ENCODE results near the gene MICAL3.

The MICAL3 gene

DNA sequence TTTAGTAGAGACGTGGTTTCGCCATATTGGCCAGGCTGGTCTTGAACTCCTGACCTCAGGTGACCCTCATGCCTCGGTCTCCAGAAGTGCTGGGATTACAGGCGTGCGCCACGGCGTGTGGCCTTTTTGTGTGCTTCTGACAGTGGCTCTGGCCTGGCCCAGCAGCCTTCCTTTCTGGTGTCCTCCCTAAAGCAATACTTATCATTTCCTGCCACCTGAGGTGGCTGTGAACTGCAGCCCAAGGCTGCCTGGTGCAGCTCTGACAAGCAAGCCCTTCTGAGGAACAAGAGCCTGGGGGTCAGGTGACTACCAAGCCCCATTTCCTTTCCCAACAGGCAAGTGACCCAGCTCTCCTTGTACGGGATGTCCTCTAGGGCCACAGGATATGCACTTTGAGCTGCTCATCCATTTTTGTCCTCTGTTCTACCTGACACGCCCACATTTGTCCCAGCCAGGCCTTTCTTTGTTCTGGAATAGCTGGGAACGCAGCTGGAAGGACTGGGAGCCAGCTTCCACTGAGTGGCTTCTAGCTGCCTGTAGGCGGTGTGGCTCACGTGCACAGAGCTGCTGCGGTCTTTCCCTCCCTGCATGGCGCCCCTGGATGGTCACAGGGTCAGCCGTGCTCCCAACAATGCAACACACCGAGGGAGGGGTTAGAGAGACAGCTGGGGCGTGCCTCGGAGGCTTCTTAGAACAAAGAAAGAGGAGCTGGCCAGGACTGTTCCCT is 237.8 kb downstream of the MICAL3 start:
- no peak for DNase-seq

DNA sequence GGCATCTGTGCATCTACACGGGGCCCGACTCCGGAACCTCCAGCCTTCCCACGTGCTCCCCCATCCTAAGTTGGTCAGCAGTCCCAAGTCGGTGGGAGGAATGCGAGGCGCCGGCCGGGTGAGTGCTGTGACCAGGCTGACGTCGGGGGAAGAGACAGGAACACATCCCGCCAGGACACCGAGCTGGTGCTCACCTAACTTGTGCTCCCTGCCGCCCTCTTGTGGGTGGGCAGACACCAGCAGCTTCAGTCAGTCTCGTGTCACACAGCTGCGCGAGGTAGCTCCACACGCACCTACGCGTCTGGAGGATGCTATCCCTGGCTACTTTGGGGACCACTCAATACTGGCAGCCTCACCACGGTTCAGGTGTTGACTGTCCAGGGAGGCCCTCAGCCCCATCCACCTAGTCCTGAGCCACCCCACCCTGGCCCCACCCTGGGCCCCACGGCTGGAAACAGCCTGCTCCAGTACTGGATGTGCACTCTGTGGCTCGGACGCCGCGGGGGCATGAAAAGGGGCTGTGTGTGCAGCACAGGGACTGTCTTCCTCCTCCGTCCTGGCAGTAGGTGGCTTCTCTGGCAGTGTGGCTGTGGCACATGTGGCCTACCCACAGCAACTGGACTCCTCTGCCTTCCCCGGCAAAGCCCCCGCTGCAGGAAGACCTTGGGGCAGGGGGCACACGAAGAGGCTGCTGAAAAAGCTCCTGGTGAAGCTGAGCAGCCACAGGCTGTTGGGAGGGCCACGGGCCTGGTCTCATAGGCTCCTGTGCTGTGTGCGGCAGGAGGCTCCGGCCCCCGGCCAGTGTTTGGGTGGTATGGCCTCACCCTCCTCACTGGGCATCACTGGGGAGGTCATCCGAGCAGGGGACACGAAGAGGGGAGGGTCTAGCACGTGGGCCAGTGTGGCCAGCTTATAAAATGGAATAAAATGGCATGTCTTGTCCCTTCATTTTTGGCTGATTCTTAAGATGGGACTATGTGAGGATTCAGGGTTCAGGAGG is 238.9 kb downstream of the MICAL3 start:
- DNase-seq, result peak; percentile 37

DNA sequence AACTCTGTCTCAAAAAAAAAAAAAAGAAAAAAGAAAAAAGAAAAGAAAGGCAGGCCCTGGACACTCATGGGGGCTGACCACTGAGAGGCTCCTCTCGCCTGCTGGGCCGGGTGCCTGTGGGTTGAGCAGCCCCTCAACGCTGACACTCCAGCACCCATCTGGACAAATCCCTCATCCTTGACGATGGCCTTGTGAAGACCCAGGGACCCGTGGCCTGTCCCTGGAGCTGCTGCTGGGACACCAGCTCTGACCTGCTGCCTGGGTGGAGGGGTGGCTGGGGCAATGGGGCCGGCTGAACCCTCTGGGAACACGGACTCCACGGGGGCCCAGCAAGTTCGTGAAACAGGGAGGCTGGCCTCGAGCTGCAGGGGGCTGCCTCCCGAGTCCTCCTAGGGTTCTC is 239.6 kb downstream of the MICAL3 start:
- no peak for DNase-seq

DNA sequence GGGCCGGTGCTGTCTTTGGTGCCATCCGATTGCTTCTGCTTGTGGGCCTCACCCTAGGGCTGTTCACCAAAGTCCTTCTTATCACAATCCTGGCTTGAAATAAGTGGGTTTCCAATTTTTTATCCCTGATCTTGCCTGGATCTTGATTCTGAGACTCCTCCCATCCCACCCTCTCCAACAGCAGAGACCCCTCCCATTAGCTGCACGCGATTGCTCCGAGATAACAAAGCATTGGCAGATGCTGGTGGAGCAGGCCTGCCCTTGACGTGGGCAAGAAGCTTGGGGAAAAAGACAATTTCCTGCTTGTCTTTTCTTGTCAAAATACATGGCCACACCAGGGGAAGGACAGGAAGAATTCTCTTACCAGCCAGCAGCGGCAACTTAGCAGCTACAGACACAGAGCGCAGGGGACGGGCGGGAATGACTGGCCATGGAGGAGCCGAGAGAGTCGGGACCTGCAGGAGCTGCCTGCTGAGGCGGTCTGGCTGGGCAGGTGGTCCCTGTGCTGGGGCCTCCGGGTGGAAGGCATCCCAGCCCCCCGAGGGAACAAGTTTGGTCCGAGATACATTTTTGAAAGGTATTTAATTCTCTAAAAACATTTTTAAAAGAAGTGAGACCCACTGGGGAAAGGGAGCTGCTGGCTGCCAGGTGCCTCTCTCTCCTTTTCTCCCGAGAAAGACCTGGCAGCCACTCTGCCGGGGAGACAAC is 240.4 kb downstream of the MICAL3 start:
- DNase-seq, result no peak

DNA sequence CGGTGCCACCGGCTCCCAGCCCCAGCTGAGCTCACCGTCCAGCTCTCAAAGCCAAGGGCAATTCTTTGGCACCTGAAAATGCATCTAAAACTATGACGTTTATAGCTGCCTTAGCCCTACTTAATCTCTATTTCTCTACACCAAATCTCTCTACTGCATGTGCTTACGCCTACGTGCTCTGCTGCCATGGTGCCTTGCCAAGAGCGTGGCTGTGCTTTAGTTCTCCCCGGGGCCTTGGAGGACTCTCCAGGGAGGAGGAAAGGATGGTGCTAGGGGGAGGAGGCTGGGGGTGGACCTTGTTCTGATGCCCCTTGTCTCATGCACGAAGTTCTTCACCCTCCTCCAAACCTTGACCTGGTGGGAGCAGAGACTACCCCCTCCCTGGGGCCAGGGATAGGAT is 241.0 kb downstream of the MICAL3 start:
- DNase-seq, result no peak

DNA sequence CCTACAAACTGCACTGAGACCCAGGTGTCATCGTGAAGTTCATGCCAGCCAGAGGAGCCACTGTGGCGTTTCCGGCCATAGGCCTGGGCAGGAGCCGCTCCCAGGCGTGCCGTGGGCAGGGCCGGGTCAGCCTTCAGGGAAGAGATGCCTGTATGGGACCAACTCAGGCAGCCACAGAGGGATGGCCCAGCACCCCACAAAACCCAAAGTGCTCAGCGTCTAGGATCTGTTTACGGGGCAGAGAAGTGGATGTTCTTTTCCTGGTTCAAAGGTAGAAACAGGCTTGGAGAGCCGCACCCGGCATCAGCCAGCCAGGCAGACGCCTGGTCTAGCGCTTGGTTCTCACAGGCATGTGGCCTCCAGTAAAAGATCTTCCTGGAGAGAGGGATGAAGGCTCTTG is 241.7 kb downstream of the MICAL3 start:
- no peak for DNase-seq

DNA sequence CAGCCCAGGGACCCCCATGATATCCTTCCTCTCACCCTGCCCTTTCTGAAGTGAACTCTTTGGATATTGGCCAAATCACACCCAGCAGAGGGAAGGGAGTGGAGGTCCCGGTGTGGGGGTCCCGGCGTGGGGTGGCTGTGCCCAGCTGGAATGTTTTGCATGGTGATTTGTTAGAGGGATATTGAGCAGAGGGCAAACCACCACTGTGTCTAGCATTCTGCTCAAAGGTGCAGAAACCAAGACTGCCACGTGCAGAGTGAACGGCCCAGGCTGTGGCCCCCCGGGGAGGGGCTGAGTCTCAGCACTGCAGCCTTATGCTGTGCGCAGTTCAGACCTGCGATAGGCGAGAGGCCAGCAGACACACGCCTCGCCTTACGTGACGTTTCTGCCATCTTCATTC is 242.2 kb downstream of the MICAL3 start:
- no peak for DNase-seq

DNA sequence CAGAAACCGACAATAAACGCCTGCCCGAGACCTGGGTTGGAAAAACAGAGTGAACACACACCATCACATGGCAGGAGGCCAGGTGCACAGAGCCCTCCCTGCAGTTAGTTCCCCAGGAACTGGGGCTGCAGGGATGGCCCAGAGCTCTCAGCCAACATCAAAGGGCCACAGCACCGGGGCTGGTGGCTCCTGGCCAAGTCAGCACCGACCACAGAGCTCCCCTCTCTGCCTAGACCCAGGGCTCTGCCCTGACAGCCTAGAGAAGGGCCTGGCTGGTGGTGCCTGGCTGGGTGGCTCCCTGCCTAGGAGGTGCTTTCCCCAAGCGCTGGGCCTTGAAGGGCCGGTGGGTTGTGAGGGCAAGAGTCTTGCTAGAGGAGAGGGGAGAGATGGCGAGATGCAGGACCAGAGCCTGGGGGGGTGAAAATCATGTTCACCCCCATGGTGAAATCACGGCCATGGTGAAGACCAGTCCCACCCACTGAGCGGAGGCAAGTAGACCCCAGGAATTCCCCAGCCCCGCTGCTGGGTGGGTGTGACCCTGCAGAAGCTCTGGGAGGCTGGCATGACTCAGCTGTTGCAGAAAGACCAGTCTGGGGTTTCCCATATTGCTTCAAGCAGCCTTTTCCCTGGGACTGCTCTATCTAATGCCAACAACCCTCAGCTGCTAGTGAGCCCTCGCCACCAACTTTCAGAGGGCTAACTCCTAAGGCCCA is 242.9 kb downstream of the MICAL3 start:
- DNase-seq, result peak; percentile 71

DNA sequence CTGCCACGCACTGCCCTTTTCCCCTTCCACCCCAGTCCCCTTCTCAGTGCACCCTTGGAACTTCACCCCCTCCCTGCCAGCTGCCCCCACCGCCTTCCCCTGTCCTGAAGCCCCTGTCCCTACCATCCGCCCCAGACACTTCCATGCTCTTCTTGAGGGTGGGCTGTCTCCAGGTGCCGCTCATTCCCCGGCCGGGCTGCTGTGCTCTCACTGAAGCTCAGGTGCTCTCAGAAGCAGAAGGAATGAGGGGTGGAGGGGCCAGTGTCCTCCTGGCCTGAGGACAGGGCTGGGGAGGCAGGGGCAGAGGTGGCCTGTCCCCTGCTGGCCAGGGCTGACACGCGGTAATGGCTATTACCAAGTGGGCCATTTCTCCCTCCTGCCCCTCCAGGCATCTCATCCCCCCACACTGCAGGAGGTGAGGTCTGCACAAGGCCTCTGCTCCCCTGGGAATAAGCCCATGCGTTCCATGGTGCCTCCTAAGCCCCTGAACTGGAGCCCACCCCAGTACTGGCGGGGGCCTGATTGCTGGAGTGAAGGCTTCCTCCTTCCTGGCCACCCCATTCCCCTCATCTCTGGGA is 243.5 kb downstream of the MICAL3 start:
- no peak for DNase-seq

DNA sequence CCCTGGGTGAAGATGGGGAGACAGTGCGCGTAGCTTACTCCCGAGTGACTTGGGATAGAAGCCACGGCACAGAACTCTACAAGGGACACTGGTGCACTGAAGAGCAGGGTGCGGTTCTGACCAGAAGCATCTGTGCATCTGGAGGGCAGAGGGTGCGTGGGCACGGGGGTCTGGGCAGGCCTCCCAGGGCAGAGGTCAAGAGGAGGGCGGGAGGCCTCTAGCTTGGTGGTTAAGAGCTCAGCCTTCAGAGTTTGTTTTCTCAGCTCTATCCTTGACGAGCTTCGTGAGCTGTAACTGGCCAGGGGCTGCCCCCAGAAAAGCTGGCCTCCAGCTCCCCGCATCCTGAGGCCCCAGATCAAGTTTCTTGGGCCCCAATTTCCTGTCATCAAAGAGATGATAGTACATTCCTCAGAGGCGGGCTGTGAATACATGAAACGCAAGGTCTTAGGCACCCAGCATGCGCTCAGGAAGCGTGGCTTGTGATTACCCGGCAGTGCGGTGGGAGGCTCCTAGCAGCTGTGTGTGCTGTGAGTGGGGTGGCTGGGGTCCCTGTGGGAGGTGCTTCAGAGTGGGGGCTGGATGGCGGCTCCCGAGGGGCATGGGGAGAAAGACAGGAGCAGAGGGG is 244.1 kb downstream of the MICAL3 start:
- no peak for DNase-seq

DNA sequence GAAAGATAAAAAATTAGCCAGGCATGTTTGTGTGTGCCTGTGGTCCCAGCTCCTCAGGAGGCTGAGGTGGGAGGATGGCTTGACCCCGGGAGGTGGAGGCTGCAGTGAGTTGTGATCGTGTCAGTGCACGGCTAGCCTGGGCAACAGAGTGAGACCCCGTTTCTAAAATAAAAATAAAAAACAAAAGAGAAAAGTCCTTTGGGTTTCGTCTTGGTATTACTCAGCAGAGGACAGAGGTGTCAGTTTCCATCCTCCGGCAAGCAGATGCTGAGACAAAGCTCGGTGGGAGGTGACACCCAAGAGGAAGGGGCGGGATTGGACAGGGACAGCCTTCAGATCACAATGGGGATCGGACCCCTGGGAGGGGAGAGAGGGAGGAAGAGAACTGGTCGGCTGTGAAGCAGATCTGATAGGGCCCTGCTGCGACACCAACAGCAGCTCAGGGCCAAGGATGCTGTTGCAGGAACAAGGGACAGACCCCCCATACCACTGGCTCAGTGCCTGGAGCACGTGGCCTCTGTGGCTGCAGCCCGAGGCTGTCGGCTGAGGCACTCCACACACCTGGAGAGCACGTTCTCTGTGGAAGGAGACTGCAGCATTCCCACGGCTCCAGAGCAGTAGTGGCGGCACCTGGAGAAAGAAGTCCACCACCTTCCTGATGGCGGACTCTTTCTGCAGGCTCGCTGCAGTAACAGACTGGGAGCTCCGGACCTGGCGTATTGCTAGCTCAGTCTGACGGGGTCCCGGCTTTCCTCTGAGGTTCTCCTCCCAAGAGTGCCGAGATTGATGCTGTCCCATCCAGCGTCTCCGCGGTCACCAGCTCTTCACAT is 244.9 kb downstream of the MICAL3 start:
- DNase-seq, result no peak

DNA sequence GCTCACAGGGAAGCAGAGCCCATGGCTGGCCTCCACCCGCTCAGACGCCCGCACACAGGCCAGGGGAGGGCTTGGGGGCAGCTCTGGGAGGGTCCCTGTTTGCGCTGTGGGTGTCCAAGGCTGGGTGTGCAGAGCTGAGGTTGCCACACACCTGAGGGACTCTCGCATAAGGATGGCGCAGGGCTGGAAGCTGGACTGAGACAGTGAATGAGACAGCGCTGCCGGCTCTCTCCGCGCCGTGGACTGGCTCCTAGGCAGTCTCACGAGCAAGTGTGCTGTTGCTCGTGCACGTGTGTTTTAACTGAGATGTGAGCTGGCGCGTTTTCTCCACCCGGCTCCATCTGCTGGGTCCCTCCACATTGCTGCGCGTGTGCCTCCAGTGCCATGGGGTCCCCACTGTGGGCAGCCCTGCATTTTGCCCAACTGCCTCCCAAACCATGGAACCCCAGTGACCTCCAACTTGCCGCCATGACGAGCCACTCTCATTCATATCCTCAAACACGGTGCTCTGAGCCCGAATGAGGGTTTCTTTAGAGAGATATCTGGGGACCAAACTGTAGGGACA is 245.9 kb downstream of the MICAL3 start:
- no peak for DNase-seq

DNA sequence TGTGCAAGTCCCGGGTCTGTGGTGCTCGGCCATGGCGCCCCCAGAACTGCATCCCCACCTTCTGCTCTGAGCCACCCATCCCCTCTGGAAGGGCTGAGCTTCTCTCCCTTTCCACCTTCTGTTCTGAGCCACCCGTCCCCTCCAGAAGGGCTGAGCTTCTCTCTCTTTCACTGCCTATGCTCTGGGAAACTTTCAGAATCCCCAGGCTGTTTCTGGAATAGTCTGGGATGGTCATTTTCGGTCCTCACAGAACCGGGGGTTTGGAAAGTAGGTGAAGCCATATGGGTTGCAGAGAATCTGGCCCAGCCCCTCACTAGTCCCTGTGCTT is 246.7 kb downstream of the MICAL3 start:
- DNase-seq, result no peak

DNA sequence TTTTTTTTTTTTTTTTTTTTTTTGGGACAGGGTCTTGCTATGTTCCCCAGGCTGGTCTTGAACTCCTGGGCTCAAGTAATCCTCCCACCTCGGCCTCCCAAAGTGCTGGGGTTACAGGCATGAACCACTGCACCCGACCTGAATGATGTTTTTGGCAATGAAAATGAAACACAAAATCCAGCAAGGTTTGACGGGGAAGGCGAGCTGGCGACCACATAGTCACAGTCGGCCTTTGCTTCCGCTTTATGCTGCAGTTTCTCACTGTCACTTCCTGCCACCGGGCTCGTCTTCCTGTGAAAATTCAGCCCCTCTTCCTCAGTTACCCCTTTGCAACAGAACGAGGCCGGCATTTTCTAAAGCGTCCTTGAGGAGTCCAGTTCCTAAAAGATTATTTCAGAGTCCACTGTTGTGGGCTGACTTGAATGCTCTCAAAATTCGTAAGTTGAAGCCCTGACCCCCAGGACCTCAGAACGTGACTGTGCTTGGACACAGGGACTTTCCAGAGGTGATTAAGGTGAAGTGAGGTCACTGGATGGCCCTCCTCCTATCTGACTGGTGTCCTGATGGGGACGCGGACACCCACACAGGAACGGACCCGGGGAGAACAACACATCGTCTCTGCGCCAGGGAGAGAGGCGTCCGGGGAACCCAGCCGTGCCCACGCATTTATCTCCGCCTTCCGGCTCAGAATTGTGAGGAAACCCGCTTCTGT is 247.2 kb downstream of the MICAL3 start:
- peak; percentile 55 for DNase-seq

DNA sequence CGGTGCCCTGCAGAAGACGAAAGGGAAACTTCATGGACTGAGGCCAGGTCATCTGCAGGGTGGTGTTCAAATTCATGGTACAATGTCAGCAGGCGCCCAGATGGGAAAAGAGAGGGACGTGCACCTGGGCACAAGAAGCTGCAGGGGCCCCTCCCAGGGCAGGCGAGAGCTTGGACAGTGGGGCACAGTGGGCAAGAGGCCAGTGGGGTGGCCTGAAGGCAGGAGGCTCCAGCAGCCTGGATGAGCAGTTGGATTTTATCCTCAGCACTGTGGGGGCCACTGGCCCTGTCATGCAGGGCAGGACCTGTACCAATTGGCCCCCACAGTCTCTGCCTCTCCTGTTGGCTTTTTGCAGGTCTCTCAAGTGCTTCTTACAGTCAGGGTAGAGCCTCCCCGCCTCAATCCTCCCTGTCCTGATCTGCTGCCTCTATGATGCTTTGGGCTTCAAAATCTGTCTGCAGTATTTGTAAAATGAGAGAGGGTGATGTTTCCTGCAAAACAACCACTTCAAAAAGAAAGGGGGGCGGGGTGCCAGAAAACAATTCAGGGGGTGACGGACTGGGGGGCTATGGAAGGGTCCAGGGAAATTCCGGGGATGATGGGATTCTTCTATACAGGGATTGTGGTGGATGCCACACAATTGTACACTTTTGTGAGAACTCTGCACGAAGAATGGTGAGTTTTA is 248.4 kb downstream of the MICAL3 start:
- no peak for DNase-seq

DNA sequence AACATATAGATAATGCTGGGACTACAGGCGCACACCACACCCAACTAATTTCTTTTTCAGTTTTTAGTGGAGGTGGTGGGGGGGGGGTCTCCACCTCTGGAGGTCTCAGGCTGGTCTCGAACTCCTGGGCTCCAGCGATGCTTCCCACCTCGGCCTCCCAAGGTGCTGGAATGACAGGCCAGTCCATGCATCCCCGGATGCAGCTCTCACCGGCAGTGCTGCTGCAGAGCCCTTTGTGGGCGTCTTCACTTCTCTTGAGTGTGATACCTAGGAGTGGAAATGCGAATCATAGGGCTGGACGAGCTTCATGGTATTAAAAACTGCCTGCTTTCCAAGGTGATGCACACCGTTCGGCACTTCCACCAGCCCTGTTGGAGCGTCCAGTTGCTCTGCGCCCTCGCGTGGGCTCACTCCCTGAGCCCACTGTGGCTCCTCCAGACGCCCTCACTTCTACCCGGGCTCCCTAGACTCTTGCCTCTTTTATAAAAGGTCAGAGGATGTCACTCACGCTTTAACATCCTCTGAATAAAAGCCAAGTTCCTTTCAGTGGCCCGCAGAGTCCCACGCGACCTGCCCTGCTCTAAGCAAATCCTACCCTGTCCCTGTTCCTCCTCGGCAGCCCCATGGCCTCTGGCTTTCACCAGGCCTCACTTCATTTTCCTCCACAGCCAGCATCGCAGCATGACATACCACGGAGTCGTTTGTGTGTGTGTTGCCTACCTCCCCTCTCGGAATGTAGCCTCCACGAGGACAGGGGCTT is 249.3 kb downstream of the MICAL3 start:
- DNase-seq, result no peak

DNA sequence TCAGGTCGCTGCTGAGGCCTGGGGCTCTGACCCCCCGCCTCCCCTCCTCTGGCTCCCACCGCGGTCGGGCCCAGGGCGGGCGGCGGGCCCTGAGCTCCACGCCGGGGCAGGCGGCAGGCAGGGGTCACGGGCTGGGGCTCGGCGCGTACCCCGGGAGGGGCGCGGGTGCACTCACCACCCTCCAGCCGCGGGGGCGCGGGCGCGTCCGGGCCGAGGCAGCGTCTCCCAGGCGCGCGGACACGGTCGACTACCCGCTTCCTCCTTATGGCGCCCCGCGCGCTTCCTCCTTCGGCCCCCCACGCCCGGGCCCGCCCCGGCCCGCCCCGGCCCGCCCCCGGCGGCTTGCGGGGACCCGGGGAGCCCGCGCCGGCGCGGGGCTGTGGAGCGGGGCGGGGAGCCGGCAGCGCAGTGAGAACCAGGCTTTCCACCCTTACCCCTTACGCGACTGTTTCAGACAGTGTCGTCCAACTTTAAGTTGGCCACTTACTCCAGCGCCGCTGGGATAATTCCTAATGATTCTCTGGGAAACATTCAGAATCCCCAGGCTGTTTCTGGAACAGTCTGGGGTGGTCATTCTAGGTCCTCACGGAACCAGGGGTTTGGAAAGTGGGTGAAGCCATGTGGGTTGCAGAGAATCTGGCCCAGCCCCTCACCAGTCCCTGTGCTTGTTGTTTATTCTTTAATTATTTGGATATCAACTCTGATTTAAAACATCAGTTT is 250.0 kb downstream of the MICAL3 start, which contains the start of gene BID:
TSS of gene BID (minus strand) at position 264 of the 720 bp plus-strand sequence. CDS start 24,353 bp downstream, outside the sequence.
- DNase-seq, result peak; percentile 38

Data from RPMI8226 (cell line).